ENCODE data around the gene ASTN2. TPM values are rescaled to one million over a fixed set of nuclear protein-coding genes. Genes with fewer than 3 reads are reported as not detected.

The ASTN2 gene
- total RNA-seq, 1 donor: 5.6 TPM

DNA sequence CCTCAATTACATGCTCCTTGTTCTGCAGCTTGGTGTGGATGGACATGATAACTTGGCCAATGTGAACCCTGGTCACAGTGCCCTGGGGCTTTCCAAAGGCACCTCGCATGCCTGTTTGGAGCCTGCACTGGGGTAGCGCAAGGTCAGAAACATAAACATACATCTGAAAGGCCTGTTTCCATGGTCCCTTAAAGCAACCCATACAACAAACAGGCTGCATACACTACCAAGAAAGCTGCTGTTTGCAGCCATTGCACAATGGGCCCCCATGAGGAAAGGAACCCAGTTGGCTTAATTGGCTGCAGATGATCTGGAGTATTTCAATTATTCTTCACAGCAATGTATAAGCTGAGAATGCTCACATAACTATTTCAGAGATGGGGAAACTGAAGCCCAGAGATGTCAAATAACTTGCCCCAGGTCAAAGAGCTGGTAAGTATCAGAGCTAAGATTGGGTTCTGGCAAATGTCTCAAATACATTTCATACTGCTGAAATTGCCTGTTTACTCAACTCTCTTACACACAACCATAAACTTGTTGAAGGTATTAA, 233.9 kb downstream of the ASTN2 start:
- TF ChIP-seq, protein P1, sequence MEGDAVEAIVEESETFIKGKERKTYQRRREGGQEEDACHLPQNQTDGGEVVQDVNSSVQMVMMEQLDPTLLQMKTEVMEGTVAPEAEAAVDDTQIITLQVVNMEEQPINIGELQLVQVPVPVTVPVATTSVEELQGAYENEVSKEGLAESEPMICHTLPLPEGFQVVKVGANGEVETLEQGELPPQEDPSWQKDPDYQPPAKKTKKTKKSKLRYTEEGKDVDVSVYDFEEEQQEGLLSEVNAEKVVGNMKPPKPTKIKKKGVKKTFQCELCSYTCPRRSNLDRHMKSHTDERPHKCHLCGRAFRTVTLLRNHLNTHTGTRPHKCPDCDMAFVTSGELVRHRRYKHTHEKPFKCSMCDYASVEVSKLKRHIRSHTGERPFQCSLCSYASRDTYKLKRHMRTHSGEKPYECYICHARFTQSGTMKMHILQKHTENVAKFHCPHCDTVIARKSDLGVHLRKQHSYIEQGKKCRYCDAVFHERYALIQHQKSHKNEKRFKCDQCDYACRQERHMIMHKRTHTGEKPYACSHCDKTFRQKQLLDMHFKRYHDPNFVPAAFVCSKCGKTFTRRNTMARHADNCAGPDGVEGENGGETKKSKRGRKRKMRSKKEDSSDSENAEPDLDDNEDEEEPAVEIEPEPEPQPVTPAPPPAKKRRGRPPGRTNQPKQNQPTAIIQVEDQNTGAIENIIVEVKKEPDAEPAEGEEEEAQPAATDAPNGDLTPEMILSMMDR (IDR thresholded peaks at IDR 0.05; ENCODE audit: insufficient read depth, low read length): no peak
- no peak overlapping the region for H3K4me3 ChIP-seq (ENCODE audit: low read depth, low read length)
- no peak for DNase-seq (ENCODE audit: low read depth)

DNA sequence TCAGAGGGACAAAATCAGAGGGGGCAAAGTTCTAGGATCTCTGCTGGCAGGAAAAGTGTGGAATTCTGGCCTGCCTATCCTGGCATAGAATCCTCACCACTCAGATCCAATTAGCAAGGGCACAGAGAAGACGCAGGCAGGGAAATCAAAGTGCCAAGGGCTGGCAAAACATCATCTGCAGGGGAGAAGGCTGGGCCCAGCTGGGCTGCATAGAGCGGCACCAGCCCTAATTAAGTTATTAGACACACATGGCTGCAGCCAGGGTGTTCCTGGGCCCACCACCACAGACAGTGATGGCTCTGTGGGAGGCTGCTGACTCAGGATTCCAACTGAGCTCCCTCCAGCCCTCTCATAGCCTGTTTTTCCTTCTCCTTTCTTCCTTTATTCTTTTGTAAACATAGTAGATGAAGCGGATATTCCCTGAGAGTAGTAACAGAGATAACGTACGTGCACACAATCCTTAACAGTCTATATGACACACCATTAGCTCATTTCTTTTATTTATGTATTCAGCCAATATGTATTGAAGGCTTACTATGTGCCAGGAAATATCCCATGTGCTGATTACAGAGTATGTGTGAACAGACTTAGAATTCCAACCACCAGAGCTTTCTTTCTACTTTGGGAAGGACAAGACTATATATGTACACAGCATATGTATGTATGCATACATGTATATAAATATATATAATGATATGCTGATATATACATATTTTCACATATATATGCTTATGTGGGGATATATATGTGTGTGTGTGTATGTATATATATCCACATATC, 236.1 kb downstream of the ASTN2 start:
- no peak overlapping the region for H3K4me3 ChIP-seq (ENCODE audit: low read depth, low read length)
- TF ChIP-seq, protein P1 (IDR thresholded peaks at IDR 0.05; ENCODE audit: insufficient read depth, low read length): no peak
- DNase-seq (ENCODE audit: low read depth): no peak

DNA sequence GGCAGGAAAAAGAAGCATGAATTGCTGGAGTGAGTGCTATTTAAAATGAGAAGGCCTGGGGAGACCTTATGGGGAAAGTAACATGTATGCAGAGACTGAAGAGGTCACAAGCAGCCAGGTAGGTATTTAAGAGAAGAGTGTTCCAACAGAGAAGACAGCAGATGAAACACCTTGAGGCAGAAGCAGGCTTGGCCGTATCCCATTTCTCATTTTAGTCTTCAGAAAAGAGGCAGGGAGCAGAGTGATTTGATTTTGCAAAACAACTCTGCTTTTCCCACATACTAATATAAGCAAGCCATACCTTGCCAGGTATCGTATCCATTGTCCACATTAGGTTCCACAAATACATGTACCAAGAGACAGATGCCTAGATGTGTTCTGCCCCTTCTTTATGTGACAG, 244.3 kb downstream of the ASTN2 start:
- H3K4me3 ChIP-seq (ENCODE audit: low read depth, low read length): no peak overlapping the region
- no peak for DNase-seq (ENCODE audit: low read depth)
- TF ChIP-seq, protein P1 (IDR thresholded peaks at IDR 0.05; ENCODE audit: insufficient read depth, low read length): no peak

DNA sequence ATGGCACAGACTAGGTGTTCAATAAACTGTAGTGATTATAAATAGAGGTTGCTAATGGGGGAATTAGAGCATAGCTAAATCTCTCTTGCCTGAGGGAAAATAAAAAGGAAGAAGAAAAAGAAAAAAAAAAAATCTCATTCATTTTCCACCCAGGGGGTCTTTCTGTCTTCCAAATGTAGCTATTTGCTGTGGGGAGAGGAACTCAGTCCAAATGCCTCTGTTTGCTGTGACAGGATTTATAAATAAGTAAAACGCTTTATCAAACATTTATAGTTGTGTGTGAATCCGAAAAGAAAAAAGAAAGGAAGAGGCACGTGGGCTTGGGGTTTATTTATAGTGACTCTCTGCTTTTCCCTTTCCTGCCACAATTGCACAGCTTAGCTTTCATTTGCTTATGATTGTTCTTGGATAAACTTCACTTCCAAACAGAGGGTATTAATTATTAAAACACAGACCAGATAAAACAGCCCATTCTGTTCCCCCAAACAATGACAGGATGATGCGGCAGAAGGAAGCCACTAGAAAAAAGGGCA, 245.7 kb downstream of the ASTN2 start:
- no peak overlapping the region for H3K4me3 ChIP-seq (ENCODE audit: low read depth, low read length)
- DNase-seq (ENCODE audit: low read depth): no peak
- TF ChIP-seq, protein P1 (IDR thresholded peaks at IDR 0.05; ENCODE audit: insufficient read depth, low read length): no peak

DNA sequence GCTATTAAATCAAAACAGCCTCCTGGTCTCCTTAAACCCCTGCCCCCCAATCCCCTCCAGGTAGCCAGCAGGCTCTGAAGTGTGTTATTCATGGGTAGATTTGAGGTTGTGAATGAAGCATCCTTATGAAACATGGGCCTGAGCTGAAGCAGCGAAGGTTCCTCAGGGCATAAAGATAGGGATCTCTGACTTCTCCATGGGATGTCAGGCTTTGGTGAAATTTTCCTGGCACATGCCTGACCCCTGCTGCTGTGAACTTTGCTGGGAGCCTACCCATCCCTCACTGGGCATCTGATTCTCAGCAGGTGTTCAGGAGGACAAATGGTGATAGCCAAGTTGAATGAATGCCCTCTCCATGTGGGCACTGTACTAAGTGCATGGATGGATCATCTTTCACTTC, 250.3 kb downstream of the ASTN2 start:
- TF ChIP-seq, protein P1 (IDR thresholded peaks at IDR 0.05; ENCODE audit: insufficient read depth, low read length): no peak
- DNase-seq (ENCODE audit: low read depth): no peak
- no peak overlapping the region for H3K4me3 ChIP-seq (ENCODE audit: low read depth, low read length)

DNA sequence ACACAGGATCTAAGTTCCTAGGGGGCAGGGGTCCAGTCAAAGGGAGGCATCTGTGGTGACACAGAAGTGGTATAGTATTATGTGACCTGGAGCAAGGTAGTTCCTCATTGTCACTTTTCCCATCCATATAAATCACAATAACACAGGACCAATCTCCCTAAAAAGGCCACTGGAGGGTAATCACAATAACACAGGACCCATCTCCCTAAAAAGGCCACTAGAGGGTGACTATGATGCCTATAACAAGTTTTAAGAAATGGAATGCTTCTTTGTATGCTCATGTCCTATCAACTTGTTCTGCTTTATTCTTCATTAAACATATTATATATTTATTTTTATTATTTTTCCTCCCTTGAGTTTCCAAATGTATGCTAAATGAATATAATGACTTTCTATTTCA, 254.6 kb downstream of the ASTN2 start:
- H3K4me3 ChIP-seq (ENCODE audit: low read depth, low read length): no peak overlapping the region
- DNase-seq (ENCODE audit: low read depth): no peak
- TF ChIP-seq, protein P1 (IDR thresholded peaks at IDR 0.05; ENCODE audit: insufficient read depth, low read length): no peak

All from fibroblast of the aortic adventitia (primary cell).